Dedifferentiated amniotic fluid mesenchymal stem cell (primary cell): Measurements from ENCODE around the gene SDF2L1.
"Not testable (repeated sequence)": the region's sequence is repeated elsewhere in the genome, so short reads cannot be mapped to it uniquely, and the experiment has no call there.

Experiments used
- DNase-seq: peaks from one replicate; pipeline ENCODE4 v3.0.0-alpha.2; 2016; ENCODE audit errors: extremely low spot score

SDF2L1 gene

GRCh38 chr22:21686634-21687393 lies 44.7 kb downstream of the SDF2L1 start:
- DNase-seq: no peak

- no peak for DNase-seq
Observed at GRCh38 chr22:21687685-21688259, 45.7 kb downstream of the SDF2L1 start.

- DNase-seq: no peak
Observed at GRCh38 chr22:21688341-21688705, 46.2 kb downstream of the SDF2L1 start.

- no peak for DNase-seq
Observed at GRCh38 chr22:21688706-21689381, 46.7 kb downstream of the SDF2L1 start.

GRCh38 chr22:21690401-21690801 lies 48.3 kb downstream of the SDF2L1 start:
- no peak for DNase-seq

GRCh38 chr22:21691816-21692215 lies 49.7 kb downstream of the SDF2L1 start:
- DNase-seq: no peak

- not testable (repeated sequence) for DNase-seq
Observed at GRCh38 chr22:21692856-21693255, 50.8 kb downstream of the SDF2L1 start.

GRCh38 chr22:21693333-21693998 lies 51.4 kb downstream of the SDF2L1 start:
- no peak for DNase-seq
